Activated T-cell treated with anti-CD3 and anti-CD28 coated beads, Interleukin-2, amount 50 U/mL, for 1 hour (primary cell): ENCODE data around the gene IL33.

Source experiments
- DNase-seq: peaks from one replicate; pipeline ENCODE4 v3.0.0-alpha.2; 2020

IL33 gene

GRCh38 chr9:6305954-6306563 is 90.5 kb downstream of the IL33 start:
- DNase-seq, result no peak
